Activated CD8-positive, alpha-beta T cell treated with anti-CD3 and anti-CD28 coated beads for 36 hours (primary cell): ENCODE results near the gene MIA2. TPM values are rescaled to one million over a fixed set of nuclear protein-coding genes. Genes with fewer than 3 reads are reported as not detected.

Source experiments
- ATAC-seq: fragments of 200-7000 bp; cut with Tn5 transposase; one replicate; pipeline ENCODE4 v1.10.0; 2021; ENCODE audit warnings: mild to moderate bottlenecking, moderate library complexity
- CTCF ChIA-PET: fragments of 350-600 bp; sonication (Branson Sonifier 250); formaldehyde crosslinking; loops from one replicate; lab custom pipeline; 2021; ENCODE audit warnings: antibody characterized with exemption; lab: Charles Lee
- POLR2A ChIA-PET: fragments of 350-600 bp; sonication (Branson Sonifier 250); formaldehyde crosslinking; loops from one replicate; lab custom pipeline; 2021; ENCODE audit warnings: antibody characterized with exemption; lab: Charles Lee
- DNase-seq: peaks from one replicate; pipeline ENCODE4 v3.0.0-alpha.2; 2020
- H3K27ac Mint-ChIP-seq: one replicate; pipeline ENCODE4 v1.8.0; 2021; ENCODE audit warnings: mild to moderate bottlenecking, mixed read lengths
- H3K27me3 Mint-ChIP-seq: one replicate; pipeline ENCODE4 v1.8.0; 2021; ENCODE audit warnings: mixed read lengths
- H3K36me3 Mint-ChIP-seq: one replicate; pipeline ENCODE4 v1.8.0; 2021; ENCODE audit warnings: low read depth, mixed read lengths
- H3K4me1 Mint-ChIP-seq: one replicate; pipeline ENCODE4 v1.8.0; 2021; ENCODE audit warnings: low read depth, mixed read lengths
- H3K4me3 Mint-ChIP-seq: one replicate; pipeline ENCODE4 v1.8.0; 2021; ENCODE audit warnings: mild to moderate bottlenecking, moderate library complexity, mixed read lengths
- H3K9me3 Mint-ChIP-seq: one replicate; pipeline ENCODE4 v1.8.0; 2021; ENCODE audit warnings: mixed read lengths
- CTCF ChIP-seq: fragments of 200-600 bp; IDR thresholded peaks from one replicate; pipeline ENCODE4 v1.8.0; 2022; ENCODE audit warnings: antibody characterized with exemption, mild to moderate bottlenecking
- intact Hi-C: fragments of 100-400 bp; cut with micrococcal nuclease; formaldehyde crosslinking; loops from one replicate; pipeline ENCODE4 v1.10.0; 2022
- total RNA-seq, 2 experiments: library from RNA; stranded (reverse); gene quantifications; one replicate each; pipeline ENCODE4 v1.2.3, GENCODE V29; 2021

The MIA2 gene
- total RNA-seq, 2 experiments from 2014 or later = 17.6 to 18.3 TPM

- Mint-ChIP-seq H3K27ac (no peak overlapping the region), H3K4me1 (peaks cover 12% of the 10 kb centered on the region), H3K27me3 (no peaks in the 10 kb centered on the region), H3K9me3 (no peaks in the 10 kb centered on the region), H3K36me3 (peaks cover 24% of the 10 kb centered on the region), H3K4me3 (no peak overlapping the region)
- no peak for DNase-seq
- no peak for TF ChIP-seq CTCF
- ChIA-PET POLR2A (no interaction called here), CTCF (no interaction called here)
- ATAC-seq = no peak
- intact Hi-C loops = no loop called here
Observed at GRCh38 chr14:39303115-39303514, 69.4 kb downstream of the MIA2 start.

GRCh38 chr14:39307815-39308214 is 74.1 kb downstream of the MIA2 start:
- no peaks in the 10 kb centered on the region for H3K27me3 Mint-ChIP-seq
- intact Hi-C loops = no loop called here
- no peaks in the 10 kb centered on the region for H3K9me3 Mint-ChIP-seq
- no peak overlapping the region for H3K27ac Mint-ChIP-seq
- ChIA-PET POLR2A (no interaction called here), CTCF (interaction anchor here (1.2 kb wide), 1 partner anchor 16 kb away, joined by 3 read pairs; no protein-coding TSS in a partner anchor)
- DNase-seq (no peak), ATAC-seq (no peak)
- H3K36me3 Mint-ChIP-seq = peaks cover 30% of the 10 kb centered on the region
- no peak overlapping the region for H3K4me3 Mint-ChIP-seq
- H3K4me1 Mint-ChIP-seq = peaks cover 8% of the 10 kb centered on the region
- TF ChIP-seq CTCF = no peak

- Mint-ChIP-seq H3K4me3 (no peak overlapping the region), H3K36me3 (peaks cover 24% of the 10 kb centered on the region), H3K27ac (no peak overlapping the region), H3K27me3 (no peaks in the 10 kb centered on the region), H3K4me1 (peaks cover 8% of the 10 kb centered on the region), H3K9me3 (no peaks in the 10 kb centered on the region)
- DNase-seq (no peak), ATAC-seq (no peak)
- ChIA-PET POLR2A (no interaction called here), CTCF (interaction anchor here (0.7 to 1.0 kb wide), 2 partner anchors 113 to 400 kb away, joined by 3 read pairs; no protein-coding TSS in a partner anchor)
- no peak for TF ChIP-seq CTCF
- intact Hi-C loops = no loop called here
Observed at GRCh38 chr14:39310051-39310450, 76.3 kb downstream of the MIA2 start.

GRCh38 chr14:39315859-39316444 is 82.2 kb downstream of the MIA2 start:
- CTCF ChIA-PET = no interaction called here
- no peak for ATAC-seq
- no peak for DNase-seq
- no peak overlapping the region for H3K4me3 Mint-ChIP-seq
- no peaks in the 10 kb centered on the region for H3K27me3 Mint-ChIP-seq
- peaks cover 15% of the 10 kb centered on the region for H3K36me3 Mint-ChIP-seq
- H3K27ac Mint-ChIP-seq = no peak overlapping the region
- POLR2A ChIA-PET = no interaction called here
- no peaks in the 10 kb centered on the region for H3K4me1 Mint-ChIP-seq
- no peak for TF ChIP-seq CTCF
- no peaks in the 10 kb centered on the region for H3K9me3 Mint-ChIP-seq
- intact Hi-C loops = no loop called here

- intact Hi-C loops = no loop called here
- H3K4me3 Mint-ChIP-seq = no peak overlapping the region
- H3K36me3 Mint-ChIP-seq = peaks cover 13% of the 10 kb centered on the region
- ATAC-seq = no peak
- CTCF ChIA-PET = no interaction called here
- DNase-seq = no peak
- H3K9me3 Mint-ChIP-seq = no peaks in the 10 kb centered on the region
- no peaks in the 10 kb centered on the region for H3K27me3 Mint-ChIP-seq
- H3K27ac Mint-ChIP-seq = peak overlapping the region; percentile 18
- POLR2A ChIA-PET = no interaction called here
- H3K4me1 Mint-ChIP-seq = no peaks in the 10 kb centered on the region
- TF ChIP-seq CTCF = no peak
Observed at GRCh38 chr14:39316830-39317553, 83.3 kb downstream of the MIA2 start.
